Kidney (tissue), 14 donors: ENCODE results near the gene DIS3. TPM values are rescaled to one million over a fixed set of nuclear protein-coding genes. Genes with fewer than 3 reads are reported as not detected.

Experiments
- DNase-seq, 5 donors: peaks; one replicate each; pipeline ENCODE4 v3.0.0-alpha.2; 2013 to 2020
- FAIRE-seq: peaks from 2 replicates; lab custom pipeline; 2012; peaks lifted over from hg19 to GRCh38; lab: Jason Lieb, UNC
- H3K27ac ChIP-seq, 2 donors: one replicate each; pipeline ENCODE4 v1.7.0; 2013; ENCODE audit warnings: low read depth in 2 of 2, low read length in 2 of 2, inconsistent platforms in 1 of 2
- H3K27me3 ChIP-seq: one replicate; pipeline ENCODE4 v1.7.1; 2013; ENCODE audit warnings: low read length, inconsistent platforms; ENCODE audit not compliant: control insufficient read depth, insufficient read depth
- H3K36me3 ChIP-seq, 3 donors: one replicate each; pipeline versions ENCODE4 v1.7.0 to v1.7.1; 2013; ENCODE audit warnings: low read length in 3 of 3, control low read depth in 1 of 3, inconsistent platforms in 1 of 3; ENCODE audit not compliant: insufficient read depth in 3 of 3, control insufficient read depth in 2 of 3
- H3K4me1 ChIP-seq, 3 donors: one replicate each; pipeline versions ENCODE4 v1.7.0 to v1.7.1; 2013; ENCODE audit warnings: low read length in 3 of 3, inconsistent platforms in 1 of 3, low read depth in 1 of 3; ENCODE audit not compliant: control insufficient read depth in 2 of 3, insufficient read depth in 2 of 3
- H3K4me3 ChIP-seq, 3 donors: one replicate each; pipeline versions ENCODE4 v1.7.0 to v1.8.1; 2013; ENCODE audit warnings: low read length in 3 of 3, control low read depth in 1 of 3, inconsistent platforms in 1 of 3
- H3K9ac ChIP-seq, 3 donors: one replicate each; pipeline versions ENCODE4 v1.7.0 to v1.7.1; 2013; ENCODE audit warnings: low read length in 3 of 3, control low read depth in 1 of 3, inconsistent platforms in 1 of 3
- H3K9me3 ChIP-seq, 3 donors: one replicate each; pipeline versions ENCODE4 v1.7.0 to v1.7.1; 2013; ENCODE audit warnings: low read length in 3 of 3, control low read depth in 1 of 3, inconsistent platforms in 1 of 3; ENCODE audit not compliant: control insufficient read depth in 2 of 3, insufficient read depth in 1 of 3
- intact Hi-C: fragments of 100-400 bp; cut with DNase I; formaldehyde crosslinking; loops from one replicate; pipeline ENCODE4 v1.11.1; 2022
- polyA plus RNA-seq: library from polyadenylated mRNA; stranded (reverse); fragments of 350-450 nt; fragmentation: Illumina TruSeq; extraction: RNeasy Lipid Tissue Mini Kit (QIAGEN cat#74804); gene quantifications from one replicate; pipeline ENCODE4 v1.2.3, GENCODE V29; 2014; ENCODE audit warnings: low read depth, low replicate concordance; ENCODE audit not compliant: insufficient read depth
- total RNA-seq: library from RNA; stranded (reverse); fragmentation: NEBNext Ultra II Directional; extraction: Animal tissue kit (Norgen Biotek cat#: 25700); gene quantifications from one replicate; pipeline ENCODE4 v1.2.1, GENCODE V29; 2021
- TF ChIP-seq, protein P1 (sequence below): IDR thresholded peaks from 3 replicates; pipeline ENCODE4 v1.5.1; 2012; ENCODE audit warnings: mild to moderate bottlenecking, moderate library complexity, borderline replicate concordance; ENCODE audit not compliant: insufficient read depth; ENCODE audit errors: extremely low read depth
- donor health status: control.
- donor health status: control.
- donor health status: control.
- donor health status: control.
- donor health status: control.
- donor health status: DM: yes; HTN: yes; CAD: no.
- donor health status: Normal renal cell carcinoma (clear cell type).

DIS3 gene
- total and polyA plus RNA-seq, 2 donors from 2014 or later: 7.5 to 29.8 TPM

DNA sequence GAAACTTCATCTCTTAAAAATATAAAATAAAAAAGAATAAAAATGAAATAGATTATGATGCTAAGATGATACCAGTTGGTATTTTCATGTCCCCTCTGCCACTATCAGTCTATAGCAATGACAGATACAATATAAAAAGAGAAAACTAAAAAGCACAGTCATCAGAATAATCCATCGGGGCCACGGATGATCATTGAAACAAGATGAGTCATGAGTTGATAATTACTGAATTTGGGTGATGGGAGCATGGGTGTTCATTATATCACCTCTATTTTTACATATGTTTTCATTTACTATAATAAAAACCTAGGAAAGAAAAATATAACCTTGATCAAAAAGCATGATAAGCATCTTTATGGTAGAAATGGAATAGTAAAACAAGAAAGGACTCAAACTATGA, 41.4 kb upstream of the DIS3 start:
- TF ChIP-seq, protein P1, sequence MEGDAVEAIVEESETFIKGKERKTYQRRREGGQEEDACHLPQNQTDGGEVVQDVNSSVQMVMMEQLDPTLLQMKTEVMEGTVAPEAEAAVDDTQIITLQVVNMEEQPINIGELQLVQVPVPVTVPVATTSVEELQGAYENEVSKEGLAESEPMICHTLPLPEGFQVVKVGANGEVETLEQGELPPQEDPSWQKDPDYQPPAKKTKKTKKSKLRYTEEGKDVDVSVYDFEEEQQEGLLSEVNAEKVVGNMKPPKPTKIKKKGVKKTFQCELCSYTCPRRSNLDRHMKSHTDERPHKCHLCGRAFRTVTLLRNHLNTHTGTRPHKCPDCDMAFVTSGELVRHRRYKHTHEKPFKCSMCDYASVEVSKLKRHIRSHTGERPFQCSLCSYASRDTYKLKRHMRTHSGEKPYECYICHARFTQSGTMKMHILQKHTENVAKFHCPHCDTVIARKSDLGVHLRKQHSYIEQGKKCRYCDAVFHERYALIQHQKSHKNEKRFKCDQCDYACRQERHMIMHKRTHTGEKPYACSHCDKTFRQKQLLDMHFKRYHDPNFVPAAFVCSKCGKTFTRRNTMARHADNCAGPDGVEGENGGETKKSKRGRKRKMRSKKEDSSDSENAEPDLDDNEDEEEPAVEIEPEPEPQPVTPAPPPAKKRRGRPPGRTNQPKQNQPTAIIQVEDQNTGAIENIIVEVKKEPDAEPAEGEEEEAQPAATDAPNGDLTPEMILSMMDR: no peak
- no peaks in the 10 kb centered on the region for H3K9me3 ChIP-seq
- intact Hi-C loops: no loop called here
- no peak overlapping the region for H3K4me3 ChIP-seq
- no peaks in the 10 kb centered on the region for H3K27me3 ChIP-seq
- DNase-seq (no peak), FAIRE-seq (no peak)
- peaks cover 0 to 2% (median 0%) of the 10 kb centered on the region in 3 donors for H3K36me3 ChIP-seq
- H3K4me1 ChIP-seq: no peaks in the 10 kb centered on the region
- H3K27ac ChIP-seq: no peak overlapping the region
- no peak overlapping the region for H3K9ac ChIP-seq

DNA sequence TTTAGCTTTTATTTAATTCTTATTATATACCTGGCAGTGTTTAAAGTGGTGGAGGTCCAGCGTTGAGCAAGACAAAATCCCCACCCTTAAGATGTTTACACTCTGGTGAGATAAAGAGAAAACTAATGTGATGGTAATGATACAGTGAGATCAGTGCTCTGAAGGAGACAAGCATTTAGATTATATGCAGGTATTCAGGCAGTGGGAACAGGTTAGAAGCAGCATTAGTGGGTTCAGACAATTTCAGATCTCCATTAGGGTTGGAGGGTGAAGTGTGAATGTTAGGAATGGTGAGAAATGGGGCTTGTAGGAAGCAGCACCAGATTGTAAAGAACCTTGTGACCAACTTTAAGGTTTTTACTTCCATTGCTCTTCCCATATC, 39.2 kb upstream of the DIS3 start:
- Histone ChIP-seq H3K9me3 (no peaks in the 10 kb centered on the region), H3K27me3 (no peaks in the 10 kb centered on the region), H3K4me3 (no peak overlapping the region), H3K36me3 (peaks cover 0 to 2% (median 0%) of the 10 kb centered on the region in 3 donors), H3K27ac (no peak overlapping the region), H3K9ac (no peak overlapping the region), H3K4me1 (no peaks in the 10 kb centered on the region)
- no peak for DNase-seq
- intact Hi-C loops: no loop called here
- TF ChIP-seq, protein P1: no peak
- FAIRE-seq: no peak

DNA sequence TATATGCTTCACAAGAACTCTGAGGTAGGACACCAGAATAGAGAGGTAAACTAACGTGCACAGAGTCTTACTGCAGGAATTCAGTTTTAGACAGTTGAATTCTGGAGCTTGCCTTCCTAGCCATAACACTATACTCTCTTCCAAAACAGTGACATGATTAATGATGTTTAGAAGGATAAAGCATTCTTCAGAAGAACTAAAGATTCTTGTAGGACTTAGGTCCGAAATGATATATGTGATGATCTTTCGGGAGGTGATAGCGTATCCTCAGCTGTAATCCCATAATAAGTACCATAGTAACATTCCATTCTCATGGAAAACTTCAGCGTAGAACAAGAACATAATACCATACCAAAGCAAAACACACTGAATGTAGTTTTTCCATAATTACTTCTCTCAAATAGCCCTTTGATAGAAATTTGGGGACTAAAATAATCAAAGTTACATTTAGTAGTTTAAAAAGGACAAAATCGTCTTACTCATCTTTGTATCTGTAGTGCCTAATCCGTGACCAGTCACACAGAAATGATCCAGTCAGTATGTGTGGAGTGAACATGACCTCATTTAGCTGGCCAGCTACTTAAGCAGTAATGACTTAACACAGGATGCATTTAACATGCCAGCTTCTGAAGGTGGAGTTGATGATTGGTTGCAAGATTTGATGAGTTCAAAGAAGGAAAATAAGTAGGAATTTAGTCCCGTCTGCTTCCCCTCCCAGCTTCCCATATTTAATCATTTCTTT, 38.6 kb upstream of the DIS3 start:
- Histone ChIP-seq H3K4me1 (no peaks in the 10 kb centered on the region), H3K9ac (no peak overlapping the region), H3K27ac (no peak overlapping the region), H3K27me3 (no peaks in the 10 kb centered on the region), H3K4me3 (no peak overlapping the region), H3K36me3 (peaks cover 0 to 2% (median 0%) of the 10 kb centered on the region in 3 donors), H3K9me3 (no peaks in the 10 kb centered on the region)
- FAIRE-seq (no peak), DNase-seq (no peak)
- intact Hi-C loops: no loop called here
- TF ChIP-seq, protein P1: no peak
